ENCODE data around the gene DDX50.

- TF ChIP-seq CTCF (IDR thresholded peaks at IDR 0.05) (no peak), ZFX (IDR thresholded peaks at IDR 0.05; ENCODE audit: borderline replicate concordance) (no peak)
These were observed 49.5 kb downstream of the DDX50 start for GRCh38 chr10:68950598-68950997.

Data from 22Rv1 (cell line).